Islet of Langerhans (tissue), 1 donor: ENCODE data around the gene ASAH2.
"Not testable (repeated sequence)": the region's sequence is repeated elsewhere in the genome, so short reads cannot be mapped to it uniquely, and the experiment has no call there.

Experiments used
- FAIRE-seq: peaks from one replicate; lab custom pipeline; 2011; peaks lifted over from hg19 to GRCh38; lab: Jason Lieb, UNC

ASAH2 gene

DNA sequence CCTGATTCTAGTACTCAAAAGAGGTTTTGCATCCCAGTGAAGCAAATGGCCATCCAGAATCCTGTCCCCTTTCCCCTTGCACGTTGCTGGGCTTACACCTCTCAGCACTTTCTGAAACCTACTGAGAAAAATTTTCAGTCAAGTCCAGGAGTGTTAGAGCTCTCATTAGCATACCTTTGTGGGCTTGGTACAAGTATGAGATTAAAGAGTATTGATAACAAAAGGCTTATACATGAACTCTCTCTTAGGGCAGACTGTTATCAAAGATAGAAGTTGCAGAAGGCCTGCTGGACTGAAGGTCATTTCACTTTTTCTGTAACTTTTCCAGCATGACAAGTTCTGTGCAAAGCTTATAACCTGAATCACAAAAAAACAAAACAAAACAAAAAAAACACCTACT, at the start of gene ASAH2:
Gene ASAH2, minus strand, starts transcription at position 123 of the 400 bp plus-strand sequence. CDS start 2,906 bp downstream, outside the sequence.
- no peak for FAIRE-seq

DNA sequence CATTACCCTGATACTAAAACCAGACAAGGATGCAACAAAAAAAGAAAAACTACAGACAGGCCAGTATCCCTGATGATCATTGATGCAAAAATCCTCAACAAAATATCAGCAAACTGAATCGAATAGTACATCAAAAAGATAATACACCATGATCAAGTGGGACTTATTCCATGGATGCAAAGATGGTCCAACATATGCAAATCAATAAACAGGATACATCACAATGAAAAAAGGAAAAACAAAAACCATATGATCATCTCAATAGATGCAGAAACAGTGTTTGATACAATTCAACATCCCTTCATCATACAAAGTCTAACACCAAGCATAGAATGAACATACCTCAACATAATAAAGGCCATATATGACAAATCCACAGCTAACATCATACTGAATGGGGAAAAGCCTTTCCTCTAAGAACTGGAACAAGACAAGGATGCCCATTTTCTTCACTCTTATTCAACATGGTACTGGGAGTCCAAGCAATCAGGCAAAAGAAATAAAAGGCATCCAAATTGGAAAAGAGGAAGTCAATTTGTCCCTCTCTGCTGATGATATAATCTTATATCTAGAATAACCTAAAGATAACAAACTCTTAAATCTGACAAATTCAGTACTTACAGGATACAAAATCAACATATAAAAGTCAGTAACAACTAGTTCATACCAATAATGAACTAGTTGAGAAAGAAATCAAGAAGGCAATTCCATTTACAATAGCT, 48.8 kb upstream of the ASAH2 start:
- FAIRE-seq: no peak

DNA sequence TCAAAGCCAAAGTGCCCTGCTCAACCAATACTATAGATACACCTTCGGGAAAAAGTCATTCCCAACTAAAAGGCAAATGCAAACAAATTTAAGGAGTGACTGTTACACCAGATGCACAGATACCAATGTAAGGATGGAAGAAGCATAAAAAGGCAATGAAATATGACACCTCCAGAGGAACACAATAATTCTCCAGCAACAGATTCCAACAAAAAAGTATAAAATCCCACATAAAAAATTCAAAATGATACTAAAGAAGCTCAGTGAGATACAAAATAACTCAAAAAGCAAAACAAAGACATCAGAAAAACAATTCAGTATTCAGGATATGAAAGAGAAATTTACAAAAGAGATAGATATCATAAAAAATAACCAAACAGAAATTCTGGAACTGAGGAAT, 44.1 kb upstream of the ASAH2 start:
- FAIRE-seq: no peak

DNA sequence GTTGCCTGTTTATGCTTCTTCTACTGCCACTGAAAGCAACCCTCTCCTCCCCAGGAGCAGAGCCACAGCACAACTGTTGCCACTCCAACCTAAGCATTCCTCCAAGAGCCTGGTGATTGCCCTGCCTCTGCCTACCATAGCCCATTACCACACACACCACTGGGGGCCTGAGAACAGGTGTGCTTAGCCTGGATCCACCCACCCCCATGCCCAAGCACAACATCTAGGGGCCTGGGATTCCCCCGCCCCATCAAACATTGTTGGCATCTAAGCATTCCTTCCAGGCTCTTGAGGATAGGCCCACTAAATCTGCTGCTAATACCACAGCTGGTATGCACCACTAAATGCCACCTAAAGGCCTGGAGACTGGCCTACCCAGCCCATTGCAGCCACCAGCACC, 43.3 kb upstream of the ASAH2 start:
- no peak for FAIRE-seq

DNA sequence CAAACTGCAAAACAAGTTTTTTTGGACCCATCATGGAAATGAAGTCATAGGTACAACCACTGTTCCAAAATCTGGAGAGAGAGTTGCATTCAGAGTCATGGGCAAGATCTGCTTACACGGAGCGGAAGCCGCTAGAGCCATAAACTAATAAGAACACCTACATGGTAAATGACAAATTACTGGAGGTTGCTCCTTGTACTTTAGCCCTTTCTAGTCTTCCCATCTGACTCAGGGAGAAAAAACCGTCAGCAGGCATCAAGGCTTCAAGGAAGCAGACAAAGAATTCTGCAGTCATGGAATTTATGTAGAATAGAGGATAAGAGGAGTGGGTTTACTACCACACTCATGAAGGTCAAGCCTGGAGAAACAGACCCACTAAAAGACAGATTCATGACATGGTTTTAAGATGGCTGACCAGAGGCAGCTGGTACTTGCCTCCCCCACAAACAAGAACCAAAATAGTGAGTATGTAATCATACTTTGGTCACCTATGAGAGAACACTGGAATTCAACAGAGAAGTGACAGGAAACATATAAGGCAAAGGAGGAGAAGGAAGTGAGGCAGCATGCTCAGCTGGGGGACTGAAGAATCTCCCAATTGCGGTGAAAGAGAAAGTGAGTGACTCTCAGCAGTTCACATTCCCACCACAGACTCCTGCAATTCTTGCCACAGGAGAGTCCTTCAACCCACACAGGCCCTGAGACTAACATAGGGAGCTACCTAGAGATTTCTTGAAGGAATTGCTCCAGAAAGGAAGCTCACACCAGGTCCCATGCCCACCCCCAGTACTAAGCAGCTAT, 42.4 kb upstream of the ASAH2 start:
- no peak for FAIRE-seq

DNA sequence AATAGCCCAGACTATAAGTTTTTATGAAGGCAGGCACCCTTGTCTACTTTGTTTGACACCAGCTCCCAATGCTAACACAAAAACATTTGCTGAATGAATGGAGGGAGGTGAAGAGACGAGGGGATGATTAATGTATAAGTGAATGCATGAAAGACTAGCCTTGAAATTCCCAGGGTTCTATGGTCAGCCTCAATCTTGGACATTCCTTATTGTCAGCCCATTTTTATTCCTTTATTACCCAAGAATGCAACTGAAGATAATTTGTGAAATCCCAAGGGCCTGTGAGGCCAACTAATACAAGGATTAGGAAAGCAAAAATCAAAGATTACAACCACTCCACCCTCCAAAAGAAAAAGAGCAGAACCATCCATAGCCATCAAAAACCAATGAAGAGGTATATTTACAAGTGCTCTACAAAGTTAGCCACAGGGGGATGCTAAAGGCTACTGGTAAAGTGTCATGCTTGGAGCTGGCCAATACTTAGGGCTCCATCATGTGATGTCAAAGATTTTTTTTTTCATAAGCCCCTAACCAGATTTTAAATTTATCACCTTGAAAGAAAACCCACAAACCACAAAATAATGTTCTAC, 40.0 kb upstream of the ASAH2 start:
- no peak for FAIRE-seq

DNA sequence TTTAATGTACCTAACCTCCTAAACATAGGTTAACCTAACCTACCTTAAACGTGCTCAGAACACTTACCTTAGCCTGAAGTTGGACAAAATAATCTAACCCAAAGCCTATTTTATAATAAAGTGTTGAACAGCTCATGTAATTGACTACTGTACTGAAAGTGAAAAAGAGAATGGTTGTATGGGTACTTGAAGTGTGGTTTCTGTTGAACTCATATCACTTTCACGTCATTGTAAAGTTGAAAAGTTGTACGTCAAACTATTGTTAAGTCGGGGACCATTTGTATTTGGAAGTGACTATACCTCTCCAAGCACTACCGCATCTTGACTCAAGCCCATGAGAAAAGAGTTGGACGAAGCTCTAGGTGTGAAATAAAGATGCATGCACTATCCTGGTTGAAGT, 37.9 kb upstream of the ASAH2 start:
- FAIRE-seq: no peak

DNA sequence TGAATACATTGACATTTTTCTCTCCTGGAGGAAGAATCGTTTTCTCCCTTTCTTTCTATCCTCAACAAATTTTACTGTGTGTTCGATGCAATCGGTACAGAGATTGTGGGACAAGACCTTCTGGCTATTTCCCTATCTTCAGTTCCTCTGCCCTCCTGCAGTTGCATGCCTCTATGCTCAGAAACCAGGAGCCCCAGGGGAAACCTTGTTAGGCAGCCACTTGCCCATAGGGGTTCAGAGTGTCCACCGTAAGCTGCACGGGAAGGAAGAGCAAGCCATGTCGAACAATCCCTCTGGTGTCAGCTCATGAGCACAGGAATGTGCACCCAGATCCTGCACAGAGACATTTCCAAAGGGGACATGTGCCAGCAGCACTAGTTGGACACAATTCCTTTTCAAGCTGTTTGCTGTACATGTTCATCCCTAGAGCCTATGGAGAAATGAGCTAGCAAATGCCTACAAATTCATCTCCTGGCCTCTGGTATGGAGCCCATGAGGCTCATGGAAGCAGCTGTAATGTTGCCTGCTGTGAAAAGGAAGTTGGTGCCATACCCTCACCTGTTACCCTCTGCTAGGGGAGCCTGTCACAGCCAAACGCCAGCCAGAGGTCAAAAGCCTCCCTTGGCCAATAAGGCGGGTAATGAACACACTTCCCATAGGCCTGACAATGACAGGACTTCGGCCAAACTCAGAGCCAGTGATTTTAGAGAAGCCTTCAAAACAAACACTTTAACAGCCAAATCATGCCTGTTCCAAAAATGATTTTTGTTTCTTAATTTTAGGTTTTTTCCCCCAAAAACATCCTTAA, 35.9 kb upstream of the ASAH2 start:
- FAIRE-seq: no peak

DNA sequence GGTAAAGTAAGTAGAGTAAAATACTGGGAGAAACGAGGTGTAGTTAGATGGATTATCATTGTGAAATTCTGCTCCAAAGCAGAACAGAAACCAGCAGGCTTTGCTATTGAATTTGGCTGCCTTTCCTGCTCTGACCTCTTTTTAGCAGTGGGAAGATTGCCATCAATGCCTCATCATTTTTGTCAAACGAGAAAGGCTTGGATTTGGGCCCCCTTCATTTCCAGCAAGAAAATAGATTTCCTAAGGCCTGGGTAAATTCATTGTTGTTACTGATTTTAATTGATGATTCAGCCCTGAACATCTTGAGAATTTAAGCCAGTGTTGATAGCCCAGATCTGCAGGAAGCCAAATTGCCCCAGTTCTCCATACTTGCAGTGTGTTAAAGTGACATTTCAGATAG, 35.2 kb upstream of the ASAH2 start:
- FAIRE-seq: no peak

DNA sequence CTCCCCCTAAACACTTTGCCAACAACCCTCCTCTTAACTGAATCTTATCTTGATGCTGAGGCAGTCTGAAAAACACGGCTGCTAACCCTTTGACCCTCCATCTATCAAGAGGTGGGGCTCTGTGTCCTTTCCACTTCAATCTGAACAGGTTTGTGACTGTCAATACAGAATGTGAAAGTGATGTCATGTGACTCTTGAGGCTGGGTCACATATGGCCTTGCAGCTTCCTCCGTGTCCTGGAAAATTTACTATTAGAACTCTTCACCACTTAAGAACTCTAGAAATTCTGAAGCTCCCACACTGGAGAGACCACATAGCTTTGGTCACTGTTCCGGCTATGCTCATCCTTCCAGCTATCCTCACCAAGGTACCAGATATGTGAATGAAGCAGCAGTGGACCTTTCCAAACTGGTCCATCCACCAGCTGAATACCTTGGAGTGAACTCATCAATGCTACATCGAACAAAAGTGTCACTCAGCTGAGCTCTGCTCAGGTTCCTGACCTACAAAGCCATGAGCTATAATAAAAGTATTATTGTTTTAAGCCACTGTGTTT, 30.7 kb upstream of the ASAH2 start:
- no peak for FAIRE-seq

DNA sequence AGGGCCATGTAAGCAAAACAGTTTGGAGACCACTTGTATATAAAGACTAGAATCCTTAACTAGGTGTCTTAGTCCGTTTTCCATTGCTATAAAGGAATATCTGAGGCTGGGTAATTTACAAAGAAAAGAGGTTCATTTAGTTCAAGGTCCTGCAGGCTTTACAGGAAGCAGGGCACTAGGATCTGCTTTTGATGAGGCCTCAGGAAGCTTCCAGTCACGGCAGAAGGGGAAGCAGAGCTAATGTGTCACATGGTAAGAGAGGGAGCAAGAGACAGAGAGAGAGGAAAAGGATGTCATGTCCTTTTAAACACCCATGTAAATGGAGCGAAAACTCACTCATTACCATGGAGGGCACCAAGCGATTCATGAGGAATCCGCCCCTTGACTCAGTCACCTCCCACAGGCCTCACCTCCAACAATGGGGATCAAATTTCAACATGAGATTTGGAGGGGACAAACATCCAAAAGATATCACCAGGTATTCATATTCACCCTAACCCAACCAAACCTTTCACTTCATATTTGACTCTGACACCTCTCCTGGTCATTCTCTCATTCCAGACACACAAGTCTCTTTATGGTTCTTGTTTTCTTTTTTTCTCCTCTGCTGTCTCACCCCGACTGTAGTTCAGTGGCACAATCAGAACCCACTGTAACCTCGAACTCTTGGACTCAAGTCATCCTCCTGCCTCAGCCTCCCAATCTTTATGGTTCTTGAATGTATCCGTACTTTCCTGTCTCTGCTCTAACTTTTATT, 30.1 kb upstream of the ASAH2 start:
- no peak for FAIRE-seq

DNA sequence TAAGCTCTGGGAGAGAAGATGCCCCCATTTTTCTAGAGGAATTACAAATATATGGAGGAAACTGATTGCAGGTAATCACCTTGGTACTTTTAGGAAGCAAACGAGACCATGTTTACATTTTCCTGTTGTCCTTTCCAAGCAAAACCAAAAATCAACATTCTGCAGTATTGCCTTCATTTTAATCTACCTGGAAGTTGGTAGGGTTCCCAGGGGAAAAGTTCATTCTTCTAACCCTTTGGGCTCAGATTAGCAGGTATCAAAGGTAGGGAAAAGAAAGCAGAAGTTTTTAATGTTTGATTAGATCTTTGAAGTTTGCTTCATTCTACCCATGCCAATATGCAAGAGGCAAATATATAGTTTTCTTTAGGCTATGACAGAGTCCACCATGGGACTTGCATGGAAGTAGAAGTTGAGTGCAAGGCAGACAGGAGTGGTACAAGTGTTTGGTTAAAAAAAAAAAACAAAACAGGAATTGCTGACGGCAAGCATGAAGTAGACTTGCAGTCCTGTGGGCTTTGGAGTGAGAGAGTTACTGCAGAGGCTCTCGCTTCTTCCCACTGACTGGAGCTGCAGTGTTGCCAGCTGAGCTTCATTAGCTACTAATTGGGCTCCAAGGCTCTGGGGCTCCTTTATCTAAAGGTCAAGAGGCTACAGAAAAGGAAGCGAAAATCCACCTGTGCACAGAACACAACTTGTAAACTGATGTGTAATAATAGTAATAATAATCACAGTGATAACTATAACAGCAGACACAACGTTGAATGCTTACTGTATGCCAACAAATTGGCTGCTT, 28.9 kb upstream of the ASAH2 start:
- no peak for FAIRE-seq

DNA sequence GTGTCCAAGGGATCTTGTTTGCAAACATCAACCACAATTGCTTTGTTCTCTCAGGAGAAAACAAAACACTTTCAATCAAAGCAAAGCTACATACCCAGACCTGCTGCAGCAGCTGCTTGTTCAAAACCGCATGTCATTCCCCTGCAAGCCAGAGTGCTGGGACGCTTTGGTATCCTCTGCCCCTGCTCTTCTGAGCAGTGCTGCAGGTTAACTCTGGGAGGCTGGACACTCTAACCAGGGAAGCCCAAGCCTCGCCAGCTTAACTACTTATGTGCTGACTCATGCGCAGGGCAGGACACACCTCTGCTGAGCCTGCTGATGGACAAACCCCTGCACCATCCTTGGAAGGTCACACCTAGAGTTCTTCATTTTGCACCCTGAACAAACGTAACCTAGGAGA, 28.2 kb upstream of the ASAH2 start:
- no peak for FAIRE-seq

DNA sequence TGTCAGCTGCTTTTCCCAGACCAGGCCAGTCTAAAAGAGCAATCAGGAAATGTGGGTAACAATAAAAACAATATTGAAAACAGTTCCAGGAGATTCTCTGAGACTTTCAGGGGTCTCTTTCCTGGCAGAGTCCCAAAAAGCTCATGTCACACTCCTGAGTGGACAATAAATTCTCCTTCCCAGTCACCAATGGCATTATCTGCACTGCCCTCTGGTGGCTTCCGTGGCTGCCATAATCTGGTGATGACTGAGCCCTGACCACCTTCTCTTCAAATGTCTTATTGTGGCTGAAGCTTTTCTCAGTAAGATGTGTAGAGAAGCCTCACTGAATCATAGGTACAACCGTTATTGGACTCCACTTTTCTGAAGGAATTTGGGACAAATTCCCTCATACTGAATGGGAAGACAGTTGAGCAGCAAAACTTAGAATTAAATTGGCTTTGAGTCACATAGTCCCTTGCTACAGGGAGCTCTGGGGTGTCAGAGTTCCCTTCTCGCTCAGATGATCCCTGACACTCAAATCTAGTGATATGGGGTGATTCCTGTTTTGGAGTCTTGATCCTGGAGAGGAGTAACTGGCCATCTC, 24.4 kb upstream of the ASAH2 start:
- FAIRE-seq: no peak

DNA sequence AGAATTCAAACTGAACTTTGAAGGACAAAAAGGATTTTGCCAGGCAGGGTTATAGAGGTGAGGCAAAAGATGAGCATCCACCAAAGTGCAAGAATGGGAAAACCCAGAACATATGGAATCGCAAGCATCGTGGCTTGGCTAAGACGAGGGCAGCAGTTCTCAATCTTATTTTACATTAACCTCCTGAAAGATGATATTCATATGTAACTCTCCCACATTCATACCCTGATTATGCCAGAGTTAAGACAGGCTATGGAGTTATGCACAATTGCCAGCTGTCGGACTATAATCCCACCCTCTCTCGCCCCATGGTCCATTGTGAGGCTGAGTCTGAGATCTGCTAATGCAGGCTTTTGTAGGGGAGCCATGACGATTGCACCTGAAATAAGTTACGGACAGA, 21.2 kb upstream of the ASAH2 start:
- FAIRE-seq: no peak

DNA sequence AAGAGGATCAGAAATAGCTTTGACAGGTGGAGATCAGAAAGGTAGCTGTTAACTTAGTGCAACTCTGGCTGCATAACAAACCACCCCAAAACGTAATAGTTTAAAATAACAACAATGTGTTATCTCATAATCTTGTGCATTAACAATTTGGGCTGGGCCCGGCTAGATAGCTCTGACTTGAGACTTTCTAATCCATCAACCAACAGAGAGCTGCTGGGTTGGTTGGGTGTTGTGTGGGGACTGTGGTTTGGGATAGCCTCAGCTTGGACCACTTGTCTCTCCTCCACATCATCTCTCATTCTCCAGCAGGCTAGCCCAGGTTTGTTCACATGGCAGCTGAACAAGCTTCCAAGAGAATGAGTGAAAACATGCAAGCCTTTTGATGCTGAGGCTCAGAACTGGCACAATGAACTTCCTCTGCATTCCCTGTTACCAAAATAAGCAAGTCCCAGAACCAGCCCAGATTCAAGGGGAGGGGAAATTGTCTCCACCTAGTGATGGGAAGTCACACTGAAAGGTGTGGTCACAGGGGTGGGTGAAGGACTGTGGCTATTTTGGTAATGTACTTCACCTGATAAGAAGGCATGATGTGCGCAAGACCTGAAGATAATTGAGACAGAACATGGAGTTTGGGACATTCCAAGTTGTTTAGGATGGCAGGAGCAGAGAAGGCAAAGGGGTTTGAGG, 20.4 kb upstream of the ASAH2 start:
- FAIRE-seq: no peak

DNA sequence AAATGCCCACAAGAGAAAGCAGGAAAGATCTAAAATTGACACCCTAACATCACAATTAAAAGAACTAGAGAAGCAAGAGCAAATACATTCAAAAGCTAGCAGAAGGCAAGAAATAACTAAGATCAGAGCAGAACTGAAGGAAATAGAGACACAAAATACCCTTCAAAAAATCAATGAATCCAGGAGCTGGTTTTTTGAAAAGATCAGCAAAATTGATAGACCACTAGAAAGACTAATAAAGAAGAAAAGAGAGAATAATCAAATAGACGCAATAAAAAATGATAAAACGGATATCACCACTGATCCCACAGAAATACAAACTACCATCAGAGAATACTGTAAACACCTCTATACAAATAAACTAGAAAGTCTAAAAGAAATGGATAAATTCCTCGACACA, 16.6 kb upstream of the ASAH2 start:
- FAIRE-seq: not testable (repeated sequence)

DNA sequence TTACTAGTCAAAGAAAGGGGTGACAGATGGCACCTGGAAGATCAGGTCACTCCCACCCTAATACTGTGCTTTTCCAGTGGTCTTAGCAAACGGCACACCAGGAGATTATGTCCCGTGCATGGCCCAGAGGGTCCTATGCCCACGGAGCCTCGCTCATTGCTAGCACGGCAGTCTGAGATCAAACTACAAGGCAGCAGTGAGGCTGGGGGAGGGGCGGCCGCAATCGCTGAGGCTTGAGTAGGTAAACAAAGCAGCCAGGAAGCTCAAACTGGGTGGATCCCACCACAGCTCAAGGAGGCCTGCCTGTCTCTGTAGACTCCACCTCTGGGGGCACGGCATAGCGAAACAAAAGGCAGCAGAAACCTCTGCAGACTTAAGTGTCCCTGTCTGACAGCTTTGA, 11.3 kb upstream of the ASAH2 start:
- FAIRE-seq: not testable (repeated sequence)

DNA sequence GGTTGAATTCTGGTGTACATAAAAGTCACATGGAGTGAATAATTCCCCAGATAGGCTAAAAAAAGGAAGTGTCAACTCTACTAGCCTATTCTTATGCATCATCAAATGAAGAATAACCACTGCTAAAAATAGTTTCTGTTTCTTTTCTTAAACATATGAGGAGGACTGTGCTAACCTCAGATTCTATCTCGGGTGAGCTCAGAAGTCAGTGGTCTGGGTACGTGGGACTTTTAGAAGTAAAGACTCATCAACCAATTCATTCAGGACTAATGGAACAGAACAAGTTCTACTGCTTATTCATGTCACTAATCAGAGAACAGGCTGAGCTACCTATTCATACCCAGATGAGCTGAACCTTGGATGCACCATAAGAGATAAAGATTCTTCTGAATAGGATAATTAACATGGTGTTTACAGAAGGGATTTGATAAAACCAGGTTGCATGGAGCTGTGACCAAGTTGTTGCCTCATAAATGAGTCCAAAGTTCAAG, 9.5 kb upstream of the ASAH2 start:
- FAIRE-seq: no peak

DNA sequence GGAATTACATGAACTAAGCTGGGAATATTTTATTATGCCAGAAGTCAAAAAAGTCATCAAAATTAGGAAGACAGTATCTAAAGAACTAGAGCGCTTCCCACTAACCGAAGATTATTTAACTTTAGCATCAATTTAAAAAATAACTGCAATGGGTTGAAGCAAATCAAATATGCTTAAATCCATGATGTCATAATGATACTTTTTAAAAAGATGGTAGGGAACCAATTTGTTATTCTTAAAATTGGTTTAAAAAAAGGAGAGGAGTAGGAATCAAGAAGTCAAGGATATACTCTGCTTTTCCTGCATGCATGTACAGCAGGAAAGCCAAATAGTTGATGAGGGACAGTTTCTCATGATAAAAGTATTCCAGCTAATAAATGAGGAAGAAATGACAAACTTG, 3.2 kb upstream of the ASAH2 start:
- no peak for FAIRE-seq
